ENCODE data around the gene NTM.

- TF ChIP-seq FOXA1 (IDR thresholded peaks at IDR 0.05) = no peak
- TF ChIP-seq SP1 (IDR thresholded peaks at IDR 0.05) = no peak
- no peak for TF ChIP-seq NFRKB (IDR thresholded peaks at IDR 0.05)
- no peak for TF ChIP-seq TARDBP (IDR thresholded peaks at IDR 0.05)
- TF ChIP-seq ARNT (IDR thresholded peaks at IDR 0.05) = no peak
- TF ChIP-seq FOXM1 (IDR thresholded peaks at IDR 0.05; ENCODE audit: borderline replicate concordance) = no peak
- no peak for TF ChIP-seq FOXK2 (IDR thresholded peaks at IDR 0.05)
- no peak for TF ChIP-seq HDGF (IDR thresholded peaks at IDR 0.05; ENCODE audit: borderline replicate concordance)
Measured at GRCh38 chr11:131540676-131541075, 170.3 kb downstream of the NTM start.
